SK-N-SH treated with all-trans-retinoic acid at 6 μM for 48 hours (cell line): ENCODE results near the gene ASB6.

Experiments
- ESRRG ChIP-seq: fragments of 250-450 bp; sonication (Bioruptor Pico); IDR thresholded peaks from 2 replicates; pipeline ENCODE4 v1.6.1; 2021; ENCODE audit warnings: mild to moderate bottlenecking
- OSR1 ChIP-seq: fragments of 250-450 bp; sonication (Bioruptor Pico); IDR thresholded peaks from 2 replicates; pipeline ENCODE4 v1.8.0; 2022; ENCODE audit warnings: moderate library complexity, mild to moderate bottlenecking, inconsistent platforms
- RARB ChIP-seq: fragments of 250-450 bp; sonication (Bioruptor Pico); IDR thresholded peaks from 2 replicates; pipeline ENCODE4 v1.8.0; 2021; ENCODE audit warnings: mild to moderate bottlenecking, moderate library complexity
- ZC3H10 ChIP-seq: fragments of 250-450 bp; sonication (Bioruptor Pico); IDR thresholded peaks from 2 replicates; pipeline ENCODE4 v1.5.1; 2021; ENCODE audit warnings: mild to moderate bottlenecking, moderate library complexity
- ZFP30 ChIP-seq: fragments of 450-650 bp; formaldehyde crosslinking; IDR thresholded peaks from 2 replicates; pipeline ENCODE4 v1.5.0; 2022; ENCODE audit warnings: mild to moderate bottlenecking, moderate library complexity
- TF ChIP-seq, protein P1 (sequence below): fragments of 250-450 bp; sonication (Bioruptor Pico); IDR thresholded peaks from 2 replicates; pipeline ENCODE4 v1.8.0; 2021; ENCODE audit warnings: low read depth, mild to moderate bottlenecking, moderate library complexity, borderline replicate concordance

DNA sequence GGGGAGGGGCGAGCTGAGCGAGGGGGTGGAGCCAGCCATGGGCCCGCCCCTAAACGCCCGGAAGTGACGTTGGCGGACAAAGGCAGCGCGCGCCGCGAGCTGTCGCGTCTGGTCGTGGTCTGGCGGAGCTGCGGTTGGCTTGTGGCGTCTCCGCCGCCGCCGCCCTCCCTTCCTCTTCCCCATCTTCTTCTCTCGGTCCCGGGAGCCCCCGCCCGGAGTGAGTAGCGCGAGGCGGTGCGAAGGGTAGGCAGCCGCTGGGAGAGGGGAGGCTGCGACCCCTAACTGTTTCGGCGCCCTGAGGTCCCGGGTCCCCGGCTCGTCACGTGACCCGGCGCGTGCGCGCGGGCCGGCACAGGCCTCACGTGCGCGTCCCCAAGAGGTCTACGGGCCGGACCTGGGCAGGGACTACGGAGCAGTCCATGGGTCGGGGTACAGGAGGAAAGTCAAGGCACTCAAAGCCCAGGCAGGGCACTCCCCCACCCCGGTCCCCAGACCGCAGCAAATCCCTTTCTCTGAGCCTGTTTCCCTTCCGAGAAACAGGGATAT is 15.8 kb downstream of the ASB6 start, which contains the start of gene NTMT1:
- TF ChIP-seq ZFP30 (no peak), OSR1 (CRISPR knock-in tag) (no peak), ZC3H10 (CRISPR knock-in tag) (no peak), ESRRG (CRISPR knock-in tag) (no peak), RARB (CRISPR knock-in tag) (no peak)
- TF ChIP-seq, protein P1, sequence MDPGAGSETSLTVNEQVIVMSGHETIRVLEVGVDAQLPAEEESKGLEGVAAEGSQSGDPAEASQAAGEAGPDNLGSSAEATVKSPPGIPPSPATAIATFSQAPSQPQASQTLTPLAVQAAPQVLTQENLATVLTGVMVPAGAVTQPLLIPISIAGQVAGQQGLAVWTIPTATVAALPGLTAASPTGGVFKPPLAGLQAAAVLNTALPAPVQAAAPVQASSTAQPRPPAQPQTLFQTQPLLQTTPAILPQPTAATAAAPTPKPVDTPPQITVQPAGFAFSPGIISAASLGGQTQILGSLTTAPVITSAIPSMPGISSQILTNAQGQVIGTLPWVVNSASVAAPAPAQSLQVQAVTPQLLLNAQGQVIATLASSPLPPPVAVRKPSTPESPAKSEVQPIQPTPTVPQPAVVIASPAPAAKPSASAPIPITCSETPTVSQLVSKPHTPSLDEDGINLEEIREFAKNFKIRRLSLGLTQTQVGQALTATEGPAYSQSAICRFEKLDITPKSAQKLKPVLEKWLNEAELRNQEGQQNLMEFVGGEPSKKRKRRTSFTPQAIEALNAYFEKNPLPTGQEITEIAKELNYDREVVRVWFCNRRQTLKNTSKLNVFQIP (CRISPR knock-in tag) = no peak
